GM19395 (cell line): ENCODE data around the gene TMEM109.

Experiments used
- ATAC-seq: cut with Tn5 transposase; IDR thresholded peaks from one replicate; pipeline ENCODE4 v1.9.1; 2021; ENCODE audit warnings: mild to moderate bottlenecking, moderate library complexity; ENCODE audit not compliant: unreplicated experiment

TMEM109 gene

DNA sequence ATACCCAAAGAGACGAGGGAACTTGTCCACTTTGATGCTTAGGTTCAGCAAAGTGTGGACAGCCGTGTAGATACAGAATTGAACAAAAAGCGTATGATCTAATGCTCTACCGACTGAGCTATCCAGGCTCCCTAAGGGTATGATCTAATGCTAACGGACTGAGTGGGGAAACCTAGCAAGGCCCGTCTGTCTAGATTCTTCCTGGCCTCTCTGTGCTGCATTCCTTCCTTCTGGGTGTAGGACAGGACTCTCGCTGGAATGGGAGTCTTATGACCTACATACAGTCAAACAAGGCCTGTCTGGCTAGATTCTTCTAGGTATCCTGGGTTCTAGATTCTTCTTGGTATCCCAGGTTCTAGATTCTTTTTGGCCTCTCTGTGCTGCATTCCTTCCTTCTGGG lies 46.4 kb downstream of the TMEM109 start:
- no peak for ATAC-seq

DNA sequence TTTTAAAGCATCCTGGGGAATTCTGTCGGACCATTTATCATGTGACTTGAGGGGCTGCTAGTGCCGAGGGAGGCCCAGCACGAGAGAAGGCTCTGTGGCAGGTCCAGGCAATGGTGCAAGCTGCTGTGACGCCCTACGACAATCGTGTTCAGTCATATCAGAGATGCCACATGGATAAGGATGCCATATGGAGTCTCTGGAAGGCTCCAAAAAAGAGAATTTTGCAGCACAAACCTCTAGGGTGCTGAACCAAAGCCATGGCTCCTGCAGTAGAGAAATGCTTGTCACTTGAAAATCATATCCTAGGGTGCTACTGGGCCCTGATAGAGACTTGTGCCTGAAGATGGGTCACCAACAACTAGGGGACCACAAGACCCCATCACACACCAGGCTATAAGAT lies 50.8 kb downstream of the TMEM109 start:
- ATAC-seq: no peak

DNA sequence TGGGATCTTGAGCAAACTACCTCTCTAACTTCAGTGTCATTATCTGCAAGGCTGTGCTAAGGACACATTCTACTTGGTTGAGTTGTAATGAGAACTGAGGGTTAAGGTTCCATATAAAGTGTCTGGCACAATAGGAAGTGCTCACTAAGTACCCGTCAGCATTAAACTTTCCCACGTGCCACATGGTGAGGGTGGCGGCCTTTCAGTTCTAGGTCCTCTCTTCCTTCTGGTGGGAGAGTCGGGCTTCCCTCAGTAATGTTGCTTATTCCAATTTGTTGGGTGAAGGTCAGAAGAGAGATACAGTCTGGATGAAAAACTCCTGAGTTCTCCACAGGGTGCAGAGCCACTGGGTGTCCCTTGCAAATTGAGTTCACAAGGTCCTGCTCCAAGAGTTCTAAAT lies 52.9 kb downstream of the TMEM109 start:
- no peak for ATAC-seq

DNA sequence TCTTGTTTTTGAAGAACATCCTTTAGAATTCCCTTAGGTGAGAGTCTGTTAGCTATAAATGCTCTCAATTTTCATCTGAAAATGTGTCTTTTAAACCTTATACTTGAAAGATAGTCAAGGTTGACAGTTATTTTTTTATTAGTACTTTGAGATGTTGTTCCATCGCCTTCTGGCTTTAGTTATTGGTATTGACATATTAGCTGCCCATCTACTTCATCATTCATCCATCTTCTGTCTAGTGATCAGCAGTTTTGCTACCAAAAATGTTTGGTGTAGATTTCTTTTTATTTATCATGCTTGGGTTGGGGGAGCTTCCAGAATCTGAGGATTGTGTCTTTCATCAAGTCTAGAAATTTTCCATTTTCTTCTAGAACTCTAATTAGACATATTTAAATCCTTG lies 54.3 kb downstream of the TMEM109 start:
- ATAC-seq: no peak

DNA sequence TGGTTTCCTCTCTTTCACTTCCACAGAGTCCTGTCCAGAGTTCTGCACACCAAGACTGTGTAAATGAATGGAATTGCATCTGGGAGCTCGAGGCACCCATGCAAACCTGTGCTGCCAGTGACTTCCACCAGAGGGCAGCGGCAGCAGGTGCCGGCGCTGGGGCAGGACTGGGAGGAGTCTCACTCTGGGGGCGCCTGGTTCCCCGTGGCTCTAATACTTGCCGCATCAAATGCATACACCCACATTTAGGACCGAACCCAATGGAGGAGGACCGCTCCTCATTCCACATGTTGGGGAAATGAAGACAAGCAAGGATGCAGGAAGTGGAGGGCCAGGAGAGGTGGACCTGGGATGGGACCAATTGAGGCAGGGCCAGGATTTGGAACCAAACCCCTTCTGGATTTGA lies 56.4 kb downstream of the TMEM109 start:
- no peak for ATAC-seq

DNA sequence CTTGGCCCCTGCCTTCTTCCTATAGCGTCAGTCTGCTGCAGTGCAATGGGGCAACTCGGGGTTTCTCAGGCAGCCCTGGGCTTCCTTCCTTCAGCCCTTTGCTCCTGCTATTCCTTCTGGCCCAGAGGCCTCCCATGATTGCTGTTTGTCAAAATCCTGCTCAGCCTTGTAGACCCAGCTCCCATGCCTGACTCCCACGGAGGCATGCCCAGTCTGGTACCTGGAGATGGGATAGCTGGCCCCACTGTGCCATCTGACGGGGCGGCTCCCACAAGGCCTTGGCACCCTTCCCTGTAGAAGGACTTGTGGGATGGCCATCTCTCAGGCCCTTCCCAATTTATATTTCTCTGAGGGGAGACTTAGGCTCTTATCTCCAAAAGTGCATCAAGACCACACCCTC lies 56.9 kb downstream of the TMEM109 start:
- ATAC-seq: no peak

DNA sequence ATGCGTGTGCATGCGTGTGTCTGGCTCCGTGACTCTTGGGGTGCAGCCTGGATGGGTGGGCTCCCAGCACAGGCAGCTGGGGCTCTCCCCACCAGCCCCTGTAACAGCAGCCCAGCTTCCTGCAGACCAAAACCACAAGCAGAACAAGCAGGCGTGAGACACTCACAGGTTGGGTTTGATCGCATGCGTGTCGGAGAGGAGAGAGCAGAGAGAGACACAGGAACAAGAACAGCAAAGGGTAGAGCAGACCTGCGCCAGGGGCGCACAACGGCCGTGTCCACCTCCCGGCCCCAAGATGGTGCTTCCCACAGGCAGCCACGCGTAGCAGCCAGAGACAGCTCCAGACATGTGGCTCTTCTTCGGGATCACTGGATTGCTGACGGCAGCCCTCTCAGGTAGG lies 57.6 kb downstream of the TMEM109 start, which contains the start of gene CD6:
TSS of gene CD6 (plus strand) at position 161 of the 400 bp plus-strand sequence. CDS start at position 347, 186 bp downstream.
- no peak for ATAC-seq

DNA sequence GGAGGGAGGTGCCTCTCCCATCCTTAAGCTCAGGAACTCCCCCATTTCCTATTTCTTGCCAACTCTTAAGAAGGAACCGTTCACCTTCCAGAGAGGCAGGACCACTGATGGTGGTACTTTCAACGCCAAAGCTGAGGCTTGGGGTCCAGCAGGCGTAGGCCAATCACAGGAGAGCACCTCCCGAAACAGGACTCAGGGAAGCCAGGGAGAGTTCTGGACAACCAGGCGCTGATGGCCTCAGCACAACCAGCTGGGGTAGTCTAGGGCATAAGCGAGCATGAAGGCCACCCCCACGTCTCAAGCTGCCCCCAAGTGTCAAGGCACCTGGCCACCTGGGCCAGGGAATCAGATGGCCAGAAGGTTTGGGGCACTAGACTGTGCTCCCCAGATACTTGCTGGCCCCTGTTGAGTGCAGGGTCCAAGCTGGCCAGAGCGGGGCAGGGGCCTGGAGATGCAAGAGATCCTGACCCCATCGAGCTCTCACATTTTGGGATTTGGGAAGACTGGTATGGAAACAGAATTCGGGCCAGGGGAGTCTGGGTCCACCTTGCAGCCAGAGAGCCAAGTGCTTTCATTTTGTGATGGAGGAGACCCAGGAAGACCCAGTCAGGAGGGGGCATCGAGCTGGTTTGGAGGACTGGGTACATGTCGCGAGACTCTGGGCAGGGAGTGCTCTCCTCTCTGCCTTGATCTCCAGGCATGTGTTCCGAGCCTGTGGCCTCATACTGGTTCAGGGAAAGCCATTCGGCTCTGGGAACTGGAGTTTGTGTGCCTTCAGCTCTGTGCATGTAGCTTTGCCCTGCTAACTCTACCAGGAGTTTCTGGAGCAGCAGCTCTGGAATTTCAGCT lies 58.4 kb downstream of the TMEM109 start:
- ATAC-seq: no peak
